ENCODE results near the gene MTHFD2L.

DNA sequence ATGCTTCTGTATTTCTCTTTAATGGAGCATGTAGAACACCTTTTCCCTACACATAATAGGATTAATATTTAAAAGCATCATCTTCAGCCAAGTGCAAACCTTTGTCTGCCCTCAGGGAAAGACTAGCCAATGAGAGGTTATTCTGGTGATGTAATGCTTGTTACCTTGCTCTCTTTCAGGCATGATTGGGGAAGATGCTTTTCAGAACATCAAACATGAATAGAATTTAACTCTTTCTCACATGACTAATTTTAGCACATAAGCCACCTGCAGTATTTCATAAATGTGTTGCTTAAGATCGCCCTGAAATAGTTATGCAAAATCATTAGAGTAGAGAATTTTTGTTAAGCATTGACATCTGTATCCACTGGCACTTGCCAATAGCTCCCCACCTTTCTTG lies 139.6 kb downstream of the MTHFD2L start:
- TF ChIP-seq NFYA (IDR thresholded peaks at IDR 0.05; ENCODE audit: borderline replicate concordance, low read depth, low read length) (no peak), POLR2AphosphoS2 (IDR thresholded peaks at IDR 0.05; ENCODE audit: low read depth, low read length) (no peak), SIX5 (IDR thresholded peaks at IDR 0.05; ENCODE audit: low read depth, low read length, severe bottlenecking) (no peak)
- TF ChIP-seq, protein P1, sequence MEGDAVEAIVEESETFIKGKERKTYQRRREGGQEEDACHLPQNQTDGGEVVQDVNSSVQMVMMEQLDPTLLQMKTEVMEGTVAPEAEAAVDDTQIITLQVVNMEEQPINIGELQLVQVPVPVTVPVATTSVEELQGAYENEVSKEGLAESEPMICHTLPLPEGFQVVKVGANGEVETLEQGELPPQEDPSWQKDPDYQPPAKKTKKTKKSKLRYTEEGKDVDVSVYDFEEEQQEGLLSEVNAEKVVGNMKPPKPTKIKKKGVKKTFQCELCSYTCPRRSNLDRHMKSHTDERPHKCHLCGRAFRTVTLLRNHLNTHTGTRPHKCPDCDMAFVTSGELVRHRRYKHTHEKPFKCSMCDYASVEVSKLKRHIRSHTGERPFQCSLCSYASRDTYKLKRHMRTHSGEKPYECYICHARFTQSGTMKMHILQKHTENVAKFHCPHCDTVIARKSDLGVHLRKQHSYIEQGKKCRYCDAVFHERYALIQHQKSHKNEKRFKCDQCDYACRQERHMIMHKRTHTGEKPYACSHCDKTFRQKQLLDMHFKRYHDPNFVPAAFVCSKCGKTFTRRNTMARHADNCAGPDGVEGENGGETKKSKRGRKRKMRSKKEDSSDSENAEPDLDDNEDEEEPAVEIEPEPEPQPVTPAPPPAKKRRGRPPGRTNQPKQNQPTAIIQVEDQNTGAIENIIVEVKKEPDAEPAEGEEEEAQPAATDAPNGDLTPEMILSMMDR (IDR thresholded peaks at IDR 0.05 in 2 of 3, conservative IDR thresholded peaks at IDR 0.05 in 1 of 3; ENCODE audit: control insufficient read depth in 2 of 3, extremely low read depth in 1 of 3, insufficient read depth in 1 of 3, low read depth in 3 of 3, low read length in 3 of 3), result no peak
